ENCODE measurements around the gene ERLIN1. TPM values are rescaled to one million over a fixed set of nuclear protein-coding genes. Genes with fewer than 3 reads are reported as not detected.

Gene ERLIN1
- total RNA-seq, 1 donor from 2014 or later, result 15.6 TPM

DNA sequence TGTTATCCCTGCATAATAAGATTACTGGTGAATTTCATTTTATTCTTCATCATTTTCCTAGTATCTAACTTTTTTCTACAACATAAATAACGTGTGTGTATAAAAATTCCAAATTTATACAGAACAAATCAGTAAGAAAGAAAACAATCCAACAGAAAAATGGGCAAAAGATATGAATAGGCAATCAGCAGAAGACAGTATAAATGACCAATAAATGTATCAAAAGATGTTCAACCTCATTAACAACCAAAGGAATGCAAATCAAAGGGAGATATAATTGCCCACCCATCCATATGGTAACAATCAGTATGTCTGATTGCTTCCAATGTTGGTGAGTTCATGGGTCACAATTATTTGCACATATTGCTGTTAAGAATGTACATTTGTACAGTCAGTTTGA lies 13.5 kb downstream of the ERLIN1 start:
- no peak for DNase-seq (ENCODE audit: low spot score)

- DNase-seq (ENCODE audit: low spot score), result no peak
Measured at GRCh38 chr10:100168313-100168643, 17.6 kb downstream of the ERLIN1 start.

- DNase-seq (ENCODE audit: low spot score), result no peak
Measured at GRCh38 chr10:100167553-100168312, 18.1 kb downstream of the ERLIN1 start.

- no peak for DNase-seq (ENCODE audit: low spot score)
Measured at GRCh38 chr10:100163704-100164621, 21.9 kb downstream of the ERLIN1 start.

DNA sequence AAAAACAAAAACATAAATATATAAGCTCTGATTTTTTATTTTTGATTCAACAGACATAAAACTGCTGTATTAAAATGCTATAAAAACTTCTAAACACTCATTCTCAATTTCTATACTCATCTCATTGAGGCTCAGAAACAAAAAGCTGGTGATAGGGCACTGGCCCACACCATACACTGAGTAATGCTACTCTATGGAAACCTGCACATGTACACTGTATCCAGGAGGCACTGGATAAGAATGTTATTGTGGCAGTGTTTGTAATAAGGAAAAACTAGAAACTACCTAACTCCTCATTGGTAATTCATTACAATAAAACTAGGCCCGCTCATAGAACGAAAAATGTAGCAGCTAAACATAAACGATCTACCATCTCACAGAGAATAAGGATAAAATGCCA lies 23.1 kb downstream of the ERLIN1 start:
- DNase-seq (ENCODE audit: low spot score), result no peak

DNA sequence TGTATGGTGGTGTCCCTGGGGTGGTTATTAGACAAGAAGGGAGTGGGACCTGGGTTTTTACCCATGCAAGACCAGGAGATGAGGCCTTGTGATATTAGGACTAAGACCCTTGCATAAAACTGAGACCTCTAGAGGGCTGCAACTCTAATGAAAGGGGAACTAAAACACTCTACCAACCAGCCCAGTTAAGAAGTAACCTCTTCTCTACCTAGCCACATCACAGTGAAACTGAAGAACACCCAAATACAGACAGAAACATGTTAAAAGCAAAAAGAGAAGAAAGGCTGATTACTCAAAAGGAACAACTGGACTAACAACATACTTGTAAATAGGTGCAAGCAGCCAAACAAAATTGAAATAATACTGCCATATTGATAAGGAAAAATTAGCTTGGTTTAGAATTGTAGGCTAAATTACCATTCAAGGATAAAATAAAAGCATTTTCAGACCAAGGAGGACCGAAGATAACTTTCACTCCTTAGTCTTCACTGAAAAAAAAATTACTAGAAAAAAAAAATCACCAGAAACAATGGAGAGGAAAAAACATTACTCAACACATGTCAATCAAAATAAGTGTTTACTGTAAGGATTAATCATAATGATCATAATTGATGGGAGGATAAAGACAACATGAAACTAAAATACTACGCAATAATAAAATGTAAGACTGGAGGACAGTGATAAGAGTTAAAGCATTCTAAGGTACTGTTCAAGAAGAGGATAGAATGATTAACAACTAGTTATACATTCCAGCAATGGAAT lies 27.6 kb downstream of the ERLIN1 start:
- no peak for DNase-seq (ENCODE audit: low spot score)

GRCh38 chr10:100157156-100157555 lies 28.7 kb downstream of the ERLIN1 start:
- DNase-seq (ENCODE audit: low spot score), result no peak

GRCh38 chr10:100155936-100156335 lies 29.9 kb downstream of the ERLIN1 start:
- no peak for DNase-seq (ENCODE audit: low spot score)

DNA sequence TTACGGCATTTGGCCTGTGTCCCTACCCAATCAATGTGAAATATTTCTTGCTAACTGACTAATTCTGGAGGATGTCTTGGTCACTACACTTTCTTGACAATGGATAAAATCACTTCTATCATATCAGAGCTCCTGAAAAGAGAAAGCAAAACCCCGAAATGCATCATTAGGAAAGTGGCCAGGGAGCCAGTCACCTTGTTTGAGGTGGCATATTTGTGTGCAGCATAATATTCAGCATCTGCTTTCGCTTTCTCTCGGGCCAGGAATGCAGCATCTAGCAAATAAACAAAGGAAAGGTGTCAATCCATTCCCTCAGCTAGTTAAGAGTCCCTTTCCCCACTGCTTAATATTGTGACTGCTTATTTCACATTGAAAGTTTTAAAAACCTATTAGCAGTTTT lies 31.2 kb downstream of the ERLIN1 start:
- DNase-seq (ENCODE audit: low spot score), result no peak

DNA sequence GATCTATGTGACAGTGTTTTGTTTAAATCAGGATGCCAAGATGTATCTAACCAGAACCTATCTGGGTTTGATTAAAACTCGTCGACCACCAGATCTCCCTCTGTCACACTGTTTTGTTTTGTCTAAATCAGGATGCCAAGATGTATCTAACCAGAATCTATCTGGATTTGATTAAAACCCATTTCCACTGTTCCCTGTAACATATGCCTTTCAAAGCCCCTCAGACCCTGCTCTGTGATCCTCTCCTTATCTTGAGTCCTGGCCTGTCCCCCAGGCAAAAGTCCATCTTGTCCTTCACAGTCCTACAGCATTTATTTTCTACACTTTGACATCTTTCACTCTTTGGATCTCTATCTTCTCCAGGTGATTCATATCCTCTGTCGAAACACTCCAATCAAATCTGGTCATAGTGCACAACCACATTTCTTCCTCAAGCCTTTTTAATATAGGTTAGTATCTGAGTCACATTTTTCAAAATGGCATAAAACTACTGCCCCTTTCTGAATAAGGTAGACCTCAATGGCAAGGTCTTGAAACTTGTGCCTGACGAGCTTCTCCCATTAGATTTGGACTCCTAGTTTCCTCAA lies 32.5 kb downstream of the ERLIN1 start:
- no peak for DNase-seq (ENCODE audit: low spot score)

GRCh38 chr10:100151723-100152300 lies 34.0 kb downstream of the ERLIN1 start:
- DNase-seq (ENCODE audit: low spot score), result no peak

DNA sequence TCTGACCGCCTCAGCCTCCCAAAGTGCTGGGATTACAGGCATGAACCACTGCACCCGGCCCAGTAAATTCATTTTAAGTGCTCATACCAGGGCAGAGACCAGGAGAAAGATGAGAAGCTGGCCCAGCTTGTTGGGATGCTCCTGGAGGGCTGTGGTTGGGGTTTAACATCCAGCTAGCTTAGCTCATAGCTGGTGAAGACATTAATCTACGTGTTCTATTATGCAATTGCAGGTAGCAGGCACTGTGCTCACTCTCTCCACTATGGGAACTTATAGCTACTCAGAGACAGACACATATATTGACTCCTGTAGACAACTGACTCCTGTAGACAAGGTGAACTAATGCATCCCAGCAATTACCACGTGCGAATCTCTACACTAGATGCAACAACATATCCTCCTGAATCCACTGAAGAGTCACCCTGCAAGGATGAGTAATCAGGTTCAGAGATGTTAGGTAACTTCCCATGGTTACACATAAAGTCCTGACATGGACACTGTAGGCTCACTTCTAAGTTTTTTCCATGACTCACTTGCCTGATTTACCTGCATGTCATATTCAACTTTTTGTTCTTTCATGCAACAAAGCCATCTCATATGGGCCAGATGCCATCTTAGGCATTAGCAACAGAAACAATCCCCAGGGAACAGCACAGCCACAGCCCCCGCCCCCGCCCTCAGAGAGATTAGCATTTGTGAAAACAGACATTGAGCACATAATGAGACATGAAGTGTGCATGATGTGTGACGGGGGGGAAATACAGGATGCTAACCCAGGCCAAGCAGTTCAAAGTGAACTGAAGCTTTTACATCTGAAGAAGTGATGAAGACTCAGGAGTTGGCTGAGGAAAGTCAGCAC lies 37.2 kb downstream of the ERLIN1 start:
- DNase-seq (ENCODE audit: low spot score), result no peak

- peak; percentile 56 for DNase-seq (ENCODE audit: low spot score)
Measured at GRCh38 chr10:100146875-100147650, 38.8 kb downstream of the ERLIN1 start.

GRCh38 chr10:100146398-100146797 lies 39.4 kb downstream of the ERLIN1 start:
- no peak for DNase-seq (ENCODE audit: low spot score)

- no peak for DNase-seq (ENCODE audit: low spot score)
Measured at GRCh38 chr10:100143756-100144155, 42.1 kb downstream of the ERLIN1 start.

DNA sequence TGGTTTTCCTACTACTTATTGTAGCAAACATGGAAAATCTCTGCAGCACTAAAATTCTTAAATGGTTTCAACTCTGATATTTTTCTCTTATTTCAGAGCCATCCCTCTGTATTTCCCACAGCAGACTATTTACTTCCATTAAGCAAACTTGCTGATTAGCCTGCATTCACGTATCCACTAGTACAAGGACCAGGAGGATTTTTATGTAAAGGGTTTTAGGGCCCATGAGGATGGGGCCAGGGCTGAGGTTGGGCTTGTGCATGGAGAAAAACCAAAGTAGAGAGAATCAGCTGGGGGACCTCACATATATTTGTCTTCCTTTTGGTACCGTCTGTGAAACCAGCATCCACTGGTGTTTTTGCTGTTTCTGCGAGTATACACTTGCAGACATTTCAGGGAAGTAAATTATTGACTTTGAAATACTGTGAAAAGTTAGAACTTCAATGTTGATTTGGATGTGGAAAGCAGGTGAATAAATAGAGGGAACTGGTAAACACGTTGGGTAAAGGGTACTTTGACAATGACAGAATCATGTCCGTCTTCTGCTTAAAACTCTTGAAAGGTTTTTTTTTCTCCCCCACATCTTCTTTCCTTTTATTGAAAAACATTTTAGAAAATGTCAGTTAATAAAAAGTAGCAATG lies 44.3 kb downstream of the ERLIN1 start:
- no peak for DNase-seq (ENCODE audit: low spot score)

- no peak for DNase-seq (ENCODE audit: low spot score)
Measured at GRCh38 chr10:100140070-100140469, 45.8 kb downstream of the ERLIN1 start.

GRCh38 chr10:100138921-100139496 lies 46.8 kb downstream of the ERLIN1 start:
- no peak for DNase-seq (ENCODE audit: low spot score)

DNA sequence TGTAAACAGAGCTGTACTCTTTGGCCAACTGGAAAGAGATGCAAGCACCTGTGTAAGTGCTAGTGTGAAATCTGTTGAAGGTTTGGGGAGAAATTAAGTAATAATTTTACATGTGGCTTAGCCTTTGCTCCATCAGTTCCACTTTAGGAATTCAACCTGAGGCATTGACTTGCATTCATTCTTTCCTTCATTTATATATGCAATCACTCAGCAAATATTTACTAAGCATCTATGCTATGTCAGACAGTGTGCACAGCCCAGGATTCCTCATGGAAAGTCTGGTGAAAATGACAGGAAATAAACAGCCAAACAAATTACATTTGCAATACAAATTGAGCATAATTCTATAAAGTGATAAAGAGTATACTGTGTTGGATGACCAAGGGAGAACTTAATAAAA lies 50.3 kb downstream of the ERLIN1 start:
- DNase-seq (ENCODE audit: low spot score), result no peak

Data from umbilical cord (tissue), 2 donors.